Endodermal cell (in vitro differentiated cells): ENCODE measurements around the gene DPH7. TPM values are rescaled to one million over a fixed set of nuclear protein-coding genes. Genes with fewer than 3 reads are reported as not detected.

Experiments
- DNase-seq: peaks from one replicate; pipeline ENCODE4 v3.0.0-alpha.2; 2017
- H3K27ac ChIP-seq: 2 replicates; pipeline ENCODE4 v1.5.1; 2013; ENCODE audit warnings: mild to moderate bottlenecking, low read depth, low read length, moderate library complexity
- H3K27me3 ChIP-seq: 2 replicates; pipeline ENCODE4 v1.6.1; 2013; ENCODE audit warnings: mild to moderate bottlenecking, low read length, moderate library complexity; ENCODE audit not compliant: insufficient read depth, control insufficient read depth, poor library complexity, severe bottlenecking
- H3K36me3 ChIP-seq: 2 replicates; pipeline ENCODE4 v1.7.0; 2013; ENCODE audit warnings: mild to moderate bottlenecking, low read length, moderate library complexity; ENCODE audit not compliant: control insufficient read depth, insufficient read depth
- H3K4me1 ChIP-seq: one replicate; pipeline ENCODE4 v1.7.0; 2013; ENCODE audit warnings: low read length; ENCODE audit not compliant: control insufficient read depth, insufficient read depth
- H3K4me3 ChIP-seq: 2 replicates; pipeline ENCODE4 v1.5.1; 2013; ENCODE audit warnings: mild to moderate bottlenecking, low read length, moderate library complexity
- H3K9ac ChIP-seq: 2 replicates; pipeline ENCODE4 v1.6.1; 2013; ENCODE audit warnings: mild to moderate bottlenecking, low read length, moderate library complexity; ENCODE audit not compliant: poor library complexity, severe bottlenecking; ENCODE audit errors: extremely low read depth
- H3K9me3 ChIP-seq: 2 replicates; pipeline ENCODE4 v1.6.1; 2013; ENCODE audit warnings: mild to moderate bottlenecking, low read length, moderate library complexity; ENCODE audit not compliant: control insufficient read depth
- H3K27ac Mint-ChIP-seq: 2 replicates; pipeline ENCODE4 v1.8.0; 2020; ENCODE audit warnings: mixed read lengths
- H3K27me3 Mint-ChIP-seq: 2 replicates; pipeline ENCODE4 v1.8.0; 2021; ENCODE audit warnings: mild to moderate bottlenecking, mixed read lengths; ENCODE audit not compliant: insufficient read depth
- H3K36me3 Mint-ChIP-seq: 2 replicates; pipeline ENCODE4 v1.8.0; 2020; ENCODE audit warnings: low read depth, mixed read lengths
- H3K4me1 Mint-ChIP-seq: 2 replicates; pipeline ENCODE4 v1.8.0; 2020; ENCODE audit warnings: mixed read lengths
- H3K4me3 Mint-ChIP-seq: 2 replicates; pipeline ENCODE4 v1.8.0; 2020; ENCODE audit warnings: mild to moderate bottlenecking, moderate library complexity, mixed read lengths
- H3K9me3 Mint-ChIP-seq: 2 replicates; pipeline ENCODE4 v1.8.0; 2020; ENCODE audit warnings: mild to moderate bottlenecking, mixed read lengths
- WGBS, 2 experiments: methylation state at CpG; one replicate each; pipeline versions ENCODE4 v1.1.5 to v1.1.7; 2013; ENCODE audit warnings: missing lambda C conversion rate in 2 of 2, mixed read lengths in 1 of 2; ENCODE audit not compliant: insufficient coverage in 1 of 2, insufficient read length in 1 of 2; 5-methylcytosine and 5-hydroxymethylcytosine counted together
- total RNA-seq, 2 donors: library from RNA; stranded (reverse); fragmentation: NEBNext Ultra II Directional in 1 of 2; extraction: Animal tissue kit (Norgen Biotek cat#: 25700) in 1 of 2; gene quantifications; 2 replicates in 1 of 2; 3 replicates in 1 of 2; pipeline ENCODE4 v1.2.1, GENCODE V29; 2021
- TF ChIP-seq, protein P1 (sequence below): fragments of 200-600 bp; sonication (generic); conservative IDR thresholded peaks from 2 replicates; pipeline ENCODE4 v1.5.0; 2021; ENCODE audit warnings: antibody characterized with exemption, mild to moderate bottlenecking

DPH7 gene
- total RNA-seq, 2 donors from 2014 or later, result 48.9 to 50.4 TPM

- 11 to 12% methylated on average over 32 to 58 of the region's 58 CpGs for WGBS, 2 experiments
- peak; percentile 64 for DNase-seq
- Histone ChIP-seq H3K4me1 (peaks cover 10% of the 10 kb centered on the region), H3K9ac (peak overlapping the region; percentile 60), H3K9me3 (no peaks in the 10 kb centered on the region), H3K27ac (no peak overlapping the region), H3K36me3 (peaks cover 41% of the 10 kb centered on the region), H3K27me3 (no peaks in the 10 kb centered on the region), H3K4me3 (peak overlapping the region; percentile 89)
- Mint-ChIP-seq H3K36me3 (peaks cover 35% of the 10 kb centered on the region), H3K27me3 (no peaks in the 10 kb centered on the region), H3K4me3 (peak overlapping the region; percentile 75), H3K27ac (peak overlapping the region; percentile 30), H3K4me1 (peaks cover 11% of the 10 kb centered on the region), H3K9me3 (no peaks in the 10 kb centered on the region)
- TF ChIP-seq, protein P1, sequence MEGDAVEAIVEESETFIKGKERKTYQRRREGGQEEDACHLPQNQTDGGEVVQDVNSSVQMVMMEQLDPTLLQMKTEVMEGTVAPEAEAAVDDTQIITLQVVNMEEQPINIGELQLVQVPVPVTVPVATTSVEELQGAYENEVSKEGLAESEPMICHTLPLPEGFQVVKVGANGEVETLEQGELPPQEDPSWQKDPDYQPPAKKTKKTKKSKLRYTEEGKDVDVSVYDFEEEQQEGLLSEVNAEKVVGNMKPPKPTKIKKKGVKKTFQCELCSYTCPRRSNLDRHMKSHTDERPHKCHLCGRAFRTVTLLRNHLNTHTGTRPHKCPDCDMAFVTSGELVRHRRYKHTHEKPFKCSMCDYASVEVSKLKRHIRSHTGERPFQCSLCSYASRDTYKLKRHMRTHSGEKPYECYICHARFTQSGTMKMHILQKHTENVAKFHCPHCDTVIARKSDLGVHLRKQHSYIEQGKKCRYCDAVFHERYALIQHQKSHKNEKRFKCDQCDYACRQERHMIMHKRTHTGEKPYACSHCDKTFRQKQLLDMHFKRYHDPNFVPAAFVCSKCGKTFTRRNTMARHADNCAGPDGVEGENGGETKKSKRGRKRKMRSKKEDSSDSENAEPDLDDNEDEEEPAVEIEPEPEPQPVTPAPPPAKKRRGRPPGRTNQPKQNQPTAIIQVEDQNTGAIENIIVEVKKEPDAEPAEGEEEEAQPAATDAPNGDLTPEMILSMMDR, result no peak
Measured at GRCh38 chr9:137589441-137590122, 10.9 kb upstream of the DPH7 start.

GRCh38 chr9:137588891-137589290 is 10.2 kb upstream of the DPH7 start:
- Histone ChIP-seq H3K27me3 (no peaks in the 10 kb centered on the region), H3K27ac (no peak overlapping the region), H3K9ac (no peak overlapping the region), H3K9me3 (no peaks in the 10 kb centered on the region), H3K36me3 (peaks cover 48% of the 10 kb centered on the region), H3K4me1 (peaks cover 10% of the 10 kb centered on the region), H3K4me3 (peak overlapping the region; percentile 89)
- DNase-seq, result peak; percentile 18
- peaks cover 11% of the 10 kb centered on the region for H3K4me1 Mint-ChIP-seq
- H3K4me3 Mint-ChIP-seq, result peak overlapping the region; percentile 75
- TF ChIP-seq, protein P1, result no peak
- no peaks in the 10 kb centered on the region for H3K9me3 Mint-ChIP-seq
- H3K27ac Mint-ChIP-seq, result no peak overlapping the region
- 91 to 93% methylated on average over 6 of the region's 6 CpGs for WGBS, 2 experiments
- peaks cover 37% of the 10 kb centered on the region for H3K36me3 Mint-ChIP-seq
- no peaks in the 10 kb centered on the region for H3K27me3 Mint-ChIP-seq

DNA sequence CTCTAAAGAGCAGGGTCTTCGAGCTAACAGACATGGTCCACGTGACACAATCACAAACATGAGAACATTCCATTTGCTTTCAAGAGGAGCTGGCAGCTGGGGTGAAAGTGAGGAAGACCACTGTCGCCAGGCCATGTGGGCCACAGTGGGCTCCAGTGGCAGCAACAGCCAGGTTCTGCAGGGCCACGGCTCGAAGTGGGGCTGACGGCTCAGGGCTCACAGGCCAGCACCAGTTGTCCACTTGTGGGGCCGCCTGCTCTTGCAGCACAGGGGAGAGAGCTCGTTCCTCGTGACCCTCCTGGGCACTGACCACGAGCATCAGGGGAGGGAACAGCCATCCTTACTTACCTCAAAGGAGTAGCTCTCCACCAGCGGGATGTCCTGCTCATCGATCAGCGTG is 9.6 kb upstream of the DPH7 start:
- peak overlapping the region; percentile 75 for H3K4me3 Mint-ChIP-seq

More for the DNA sequence above, 9.6 kb upstream of the DPH7 start:
- Mint-ChIP-seq H3K36me3 (peaks cover 39% of the 10 kb centered on the region), H3K4me1 (peaks cover 8% of the 10 kb centered on the region), H3K9me3 (no peaks in the 10 kb centered on the region), H3K27ac (no peak overlapping the region), H3K27me3 (no peaks in the 10 kb centered on the region)
- Histone ChIP-seq H3K4me1 (peaks cover 10% of the 10 kb centered on the region), H3K27ac (no peak overlapping the region), H3K9ac (no peak overlapping the region), H3K36me3 (peaks cover 54% of the 10 kb centered on the region), H3K9me3 (no peaks in the 10 kb centered on the region), H3K4me3 (peak overlapping the region; percentile 89), H3K27me3 (no peaks in the 10 kb centered on the region)
- TF ChIP-seq, protein P1, result no peak
- 88% methylated on average over 13 of the region's 13 CpGs for WGBS, 2 experiments
- DNase-seq, result no peak
